Myocyte (in vitro differentiated cells): Measurements from ENCODE around the gene TNC. TPM values are rescaled to one million over a fixed set of nuclear protein-coding genes. Genes with fewer than 3 reads are reported as not detected.

ENCODE experiments used
- DNase-seq: peaks from one replicate; pipeline ENCODE4 v3.0.0-alpha.2; 2012; ENCODE audit warnings: low read depth
- total RNA-seq: library from RNA; depleted of rRNA; stranded (reverse); fragments of >200 nt; gene quantifications from 2 replicates; pipeline ENCODE4 v1.2.3, GENCODE V29; 2014

The TNC gene
- total RNA-seq, 1 donor from 2014 or later, result 6.0 TPM

DNA sequence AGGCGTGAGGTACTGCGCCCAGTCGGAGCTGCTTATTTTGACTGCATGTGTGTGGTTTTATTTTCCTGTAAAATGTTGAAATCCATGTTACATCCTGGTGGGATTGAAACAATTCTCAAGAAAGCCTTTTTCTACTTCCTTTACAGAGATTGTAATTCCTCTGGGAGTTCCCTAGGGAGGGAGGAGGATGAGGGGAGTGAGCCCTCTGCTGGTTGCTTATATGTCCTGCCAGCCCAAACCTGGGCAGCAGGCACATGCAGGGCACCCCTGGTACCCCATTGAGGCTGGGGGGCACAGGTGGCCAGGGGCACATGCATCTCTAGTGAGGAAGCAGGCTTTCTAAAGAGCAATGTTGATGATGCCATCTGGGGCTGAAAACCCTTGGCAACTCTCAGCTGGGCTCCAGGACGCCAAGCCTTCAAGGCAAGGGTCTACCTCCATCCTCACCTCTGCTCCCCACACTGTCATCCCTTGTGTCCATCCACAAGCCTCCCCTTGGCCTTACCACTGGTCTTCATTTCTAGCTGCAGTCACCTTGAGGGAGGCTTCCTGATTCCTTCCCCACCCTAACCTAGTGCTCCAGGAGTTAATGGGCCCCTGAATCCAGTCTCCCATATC, 102.8 kb downstream of the TNC start:
- DNase-seq, result peak; percentile 48

DNA sequence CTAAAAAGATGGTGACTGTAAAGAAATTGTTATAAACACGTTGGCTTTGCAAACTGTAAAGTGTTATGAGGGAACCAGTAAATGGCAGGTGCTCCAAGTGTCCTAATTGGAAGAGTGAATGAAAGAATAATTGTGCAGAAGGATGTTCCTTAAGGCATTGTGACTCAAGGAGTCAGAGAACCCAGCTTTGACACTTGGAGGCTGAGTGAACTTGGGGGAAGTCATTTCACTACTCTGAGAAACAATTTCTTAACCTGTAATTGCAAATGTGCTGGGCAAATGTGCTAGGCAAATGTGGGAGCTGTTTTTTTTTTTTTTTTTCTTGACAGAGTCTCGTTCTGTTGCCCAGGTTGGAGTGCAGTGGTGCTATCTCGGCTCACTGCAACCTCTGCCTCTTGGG, 103.5 kb downstream of the TNC start:
- DNase-seq, result no peak

DNA sequence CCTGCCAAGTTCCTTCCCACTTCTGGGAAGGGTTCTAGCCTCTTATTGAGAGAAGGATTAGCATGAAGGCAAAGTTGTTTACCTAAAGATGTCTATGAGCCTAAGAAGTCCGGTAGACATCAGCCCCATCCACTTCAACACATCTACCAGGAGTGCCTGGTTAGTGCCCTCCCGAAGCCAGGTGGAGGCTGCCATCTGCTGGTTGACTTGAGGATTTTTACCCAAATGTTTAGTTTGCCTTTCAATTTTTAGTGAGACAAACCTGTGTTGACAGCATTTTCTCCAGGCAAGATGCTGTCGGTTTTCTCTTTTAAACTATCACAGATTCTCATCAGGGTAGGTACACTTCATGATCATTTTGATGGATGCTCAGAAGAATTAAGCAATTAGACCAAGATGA, 104.0 kb downstream of the TNC start:
- DNase-seq, result peak; percentile 76

DNA sequence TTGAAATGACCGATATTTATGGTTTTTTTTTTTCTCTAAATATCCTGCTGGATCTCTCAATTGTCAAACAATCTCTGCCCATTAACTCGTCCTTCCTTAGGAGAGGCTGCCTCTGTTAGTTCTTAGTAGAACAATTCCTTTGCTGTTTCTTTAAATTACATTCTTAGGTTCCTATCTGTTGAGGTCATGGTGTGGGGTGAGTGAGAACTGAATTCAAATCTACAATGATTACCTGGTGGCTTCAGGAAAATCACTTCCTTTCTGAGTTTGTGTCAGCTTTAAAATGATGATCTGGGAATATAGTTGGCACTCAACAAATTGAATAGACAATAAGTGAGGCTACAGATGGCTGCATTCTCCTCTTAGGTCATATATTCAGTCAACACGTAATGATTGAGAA, 105.5 kb downstream of the TNC start:
- DNase-seq, result no peak

DNA sequence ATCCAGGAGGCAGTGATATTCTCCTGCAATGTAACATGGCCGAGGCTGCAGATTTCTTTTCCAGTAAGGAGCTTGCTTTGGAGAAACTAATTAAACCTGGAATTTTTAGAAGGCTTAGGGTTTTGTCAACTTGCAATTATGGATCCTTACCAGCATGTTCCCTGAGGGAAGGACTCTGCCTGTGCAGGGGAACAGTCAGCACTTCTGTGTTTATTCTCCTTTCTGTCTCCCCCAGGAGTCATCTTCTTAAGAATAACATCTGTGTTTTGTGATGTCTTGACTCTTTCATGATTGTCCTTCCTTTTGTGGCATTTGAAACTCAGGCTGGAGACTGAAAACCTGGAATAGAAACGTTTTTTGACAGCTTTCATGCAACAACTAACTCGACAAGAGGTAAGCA, 107.1 kb downstream of the TNC start:
- DNase-seq, result no peak

DNA sequence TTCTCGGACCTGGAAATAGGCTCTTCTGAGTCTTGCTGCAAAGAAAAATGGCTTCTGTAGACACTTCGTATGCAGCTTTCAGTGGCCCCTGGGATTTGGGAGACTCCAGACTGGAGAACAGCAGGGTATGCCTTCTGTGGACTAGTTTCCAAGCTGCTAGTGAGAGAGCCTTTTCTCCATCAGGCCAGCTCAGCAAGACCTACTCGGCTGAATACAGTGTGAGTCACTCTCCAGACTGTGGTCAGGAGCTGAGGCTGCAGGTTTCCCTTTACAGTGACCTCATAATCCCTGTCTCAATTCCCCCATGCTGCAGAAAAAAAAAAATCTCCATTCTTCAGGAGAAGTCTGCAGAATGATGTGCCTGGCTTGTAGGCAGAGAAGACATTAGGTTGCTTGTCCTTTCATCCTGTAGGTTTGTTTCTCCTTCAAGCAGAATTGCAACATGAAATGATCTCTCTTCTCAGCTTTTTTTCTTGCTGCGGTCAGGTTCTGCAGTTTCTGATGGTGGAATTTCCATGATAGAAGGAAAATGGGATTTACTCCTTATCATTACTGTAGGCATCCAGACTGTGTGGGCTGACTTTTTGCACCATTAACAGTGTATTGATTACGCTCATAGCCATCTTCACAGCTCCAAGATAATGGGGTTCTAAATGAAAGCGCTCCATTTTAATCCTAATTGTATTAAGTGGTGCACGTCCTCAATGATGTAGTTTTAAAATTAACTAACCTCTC, 109.3 kb downstream of the TNC start:
- DNase-seq, result peak; percentile 66

DNA sequence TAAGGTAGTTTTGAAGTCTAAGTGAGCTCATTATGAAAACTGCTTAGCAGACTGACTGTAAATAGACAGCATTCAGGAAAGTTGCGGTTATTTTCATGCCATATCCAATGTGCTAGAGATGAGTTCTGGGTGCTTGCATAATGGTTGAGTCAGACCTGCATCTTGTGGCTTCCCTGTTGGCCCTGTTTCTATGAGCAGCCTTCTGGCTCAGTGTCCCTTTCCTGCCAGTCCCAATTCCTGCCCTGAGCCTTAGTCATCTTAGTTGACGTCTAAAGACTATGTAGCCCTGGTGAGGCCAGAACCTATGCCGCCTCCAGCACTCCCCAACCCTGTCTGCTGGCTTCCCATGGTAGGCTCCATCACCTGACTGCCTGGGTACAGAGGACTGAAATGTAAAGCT, 111.3 kb downstream of the TNC start:
- DNase-seq, result peak; percentile 26

DNA sequence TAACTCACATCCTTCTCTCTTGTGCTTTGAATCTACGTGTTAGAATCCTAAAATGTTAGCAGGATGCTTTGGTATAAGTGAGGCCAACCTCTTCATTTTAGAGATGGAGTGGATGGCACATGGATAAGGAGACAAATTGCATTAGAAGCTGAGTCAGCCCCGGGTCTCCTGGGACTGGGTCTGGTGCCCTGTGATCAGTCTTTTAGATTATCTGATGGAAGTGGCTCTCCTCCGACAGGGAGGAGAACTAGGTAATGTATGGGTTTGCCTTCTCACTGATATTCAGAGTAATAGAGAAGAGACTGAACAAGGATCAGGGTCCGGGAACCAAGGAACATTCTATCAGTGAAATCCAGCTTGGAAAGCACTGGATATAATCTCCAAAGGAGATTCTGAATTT, 112.6 kb downstream of the TNC start:
- DNase-seq, result no peak

DNA sequence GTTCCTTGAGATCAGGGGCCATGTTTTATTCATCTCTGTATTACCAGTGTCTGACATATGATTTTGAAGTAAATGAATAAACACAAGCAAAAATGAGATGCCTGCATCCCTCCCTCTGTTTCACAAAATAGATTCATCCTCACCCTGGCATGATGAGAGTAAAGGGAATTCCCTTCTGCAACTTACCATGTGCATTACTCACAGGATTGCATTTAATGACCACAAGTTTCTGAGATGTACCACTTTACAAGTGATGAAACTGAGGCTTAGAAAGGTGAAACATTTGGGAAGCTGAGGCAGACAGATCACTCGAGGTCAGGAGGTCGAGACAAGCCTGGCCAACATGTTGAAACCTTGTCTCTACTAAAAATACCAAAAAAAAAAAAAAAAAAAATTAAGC, 113.4 kb downstream of the TNC start:
- DNase-seq, result no peak

DNA sequence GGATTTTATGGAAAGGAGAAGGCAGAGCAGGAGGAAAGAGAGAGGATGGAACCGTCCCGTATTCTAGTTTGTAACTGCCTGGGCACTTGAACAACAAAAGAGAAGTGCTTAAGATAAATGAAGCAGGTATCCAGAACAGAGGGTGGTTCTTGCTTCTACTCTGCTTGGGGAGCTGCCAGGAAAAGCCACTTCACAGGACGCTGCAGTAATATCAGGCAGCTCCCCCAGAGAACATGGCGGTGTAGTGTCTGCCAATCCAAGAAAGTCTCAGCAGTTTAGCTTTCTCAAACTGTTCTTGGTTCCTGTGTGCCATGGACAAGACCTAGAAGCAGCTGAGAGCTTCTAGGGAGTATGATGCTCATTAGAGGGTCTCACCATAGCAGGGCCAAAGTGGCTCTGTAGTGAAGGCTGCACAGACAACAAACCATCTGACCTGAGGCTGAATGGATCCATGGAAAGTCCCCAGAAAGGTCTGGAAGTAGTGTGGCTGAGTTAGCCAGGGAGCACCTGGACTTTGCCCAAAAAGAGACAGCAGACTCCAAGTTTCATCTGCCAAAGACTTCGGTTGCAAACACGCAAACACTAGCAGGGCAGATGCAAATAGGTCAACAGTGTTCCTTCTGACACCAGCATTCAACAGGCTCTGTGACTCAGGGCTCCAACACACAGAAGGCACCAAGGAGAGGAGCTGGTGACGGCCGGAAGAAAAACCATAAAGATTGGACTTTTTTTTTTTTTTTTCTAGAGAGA, 115.4 kb downstream of the TNC start:
- DNase-seq, result no peak

DNA sequence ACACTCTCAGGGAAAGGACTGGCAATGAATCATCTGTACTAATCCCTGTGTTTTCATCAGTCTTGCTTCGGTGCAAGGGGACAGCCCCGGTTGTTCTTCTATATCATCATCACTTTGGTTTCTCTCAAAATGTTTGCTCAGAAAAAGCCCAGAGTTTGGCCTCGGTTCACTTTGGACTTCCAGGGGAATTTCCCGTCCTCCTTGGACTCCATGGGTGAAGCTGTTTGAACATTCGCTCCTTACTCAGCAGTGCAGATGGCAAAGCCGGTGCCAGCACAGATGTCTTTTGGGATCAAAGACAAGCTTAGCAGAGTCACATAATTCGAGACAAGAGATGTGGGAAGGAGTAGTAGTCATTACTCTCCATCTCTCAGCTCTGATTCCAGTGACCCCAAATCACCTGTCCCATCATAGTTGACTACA, 117.7 kb downstream of the TNC start:
- DNase-seq, result peak; percentile 37

DNA sequence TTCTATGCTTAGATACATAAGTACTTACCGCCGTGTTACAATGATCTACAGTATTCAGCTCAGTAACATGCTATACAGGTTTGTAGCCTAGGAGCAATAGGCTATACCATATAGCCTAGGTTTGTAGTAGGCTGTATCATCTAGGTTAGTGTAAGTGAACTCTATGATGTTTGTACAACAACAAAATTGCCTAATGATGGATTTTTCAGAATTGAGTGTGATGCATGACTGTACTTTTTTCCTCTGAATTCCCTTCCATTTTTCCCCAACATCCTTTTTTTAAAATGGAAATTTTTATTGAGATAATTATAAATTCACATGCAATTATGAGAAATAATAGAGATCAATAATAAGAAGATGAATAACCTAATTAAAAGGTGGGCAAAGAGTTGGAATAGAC, 119.6 kb downstream of the TNC start:
- no peak for DNase-seq

DNA sequence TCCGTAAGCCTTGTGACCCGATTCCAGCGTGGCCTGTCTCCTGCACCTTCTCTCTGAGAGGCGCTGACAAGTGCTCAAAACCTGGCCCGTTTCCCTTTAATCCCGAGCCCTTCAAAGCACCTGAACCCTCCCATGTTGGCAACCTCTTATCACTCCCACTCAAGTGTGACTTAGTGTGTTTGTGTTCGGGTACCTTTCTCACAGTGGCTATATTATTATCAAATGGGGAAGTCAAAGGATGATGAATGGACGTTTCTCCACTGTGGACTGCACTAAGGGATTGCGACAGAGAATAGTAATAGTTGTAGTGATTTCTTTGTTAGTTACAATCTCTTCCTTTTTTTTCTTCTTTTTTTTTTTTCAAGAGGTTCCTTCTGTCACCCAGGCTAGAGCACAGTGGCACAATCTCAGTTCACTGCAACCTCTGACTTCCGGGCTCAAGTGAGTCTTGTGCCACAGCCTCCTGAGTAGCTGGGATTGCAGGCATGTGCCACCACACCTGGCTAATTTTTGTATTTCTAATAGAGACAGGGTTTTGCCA, 122.2 kb downstream of the TNC start:
- no peak for DNase-seq

DNA sequence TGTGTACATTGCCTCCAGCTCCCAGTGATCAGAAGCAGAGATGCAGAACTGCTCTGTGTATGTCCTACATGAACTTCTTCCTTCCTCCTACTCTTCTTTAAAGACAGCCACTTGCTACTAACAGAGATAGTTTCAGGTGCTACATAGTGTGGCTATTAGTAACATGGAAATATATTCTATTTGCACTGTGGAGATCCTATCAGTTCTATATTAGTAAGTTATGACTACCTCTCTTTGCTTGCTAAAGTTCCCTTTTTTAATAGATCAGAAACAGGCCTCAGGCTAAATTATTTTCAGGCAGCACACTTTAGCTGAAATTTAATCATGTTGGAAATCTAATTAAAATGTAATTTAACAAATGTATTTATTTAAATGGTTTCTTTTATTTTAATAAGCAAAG, 123.2 kb downstream of the TNC start:
- DNase-seq, result no peak

DNA sequence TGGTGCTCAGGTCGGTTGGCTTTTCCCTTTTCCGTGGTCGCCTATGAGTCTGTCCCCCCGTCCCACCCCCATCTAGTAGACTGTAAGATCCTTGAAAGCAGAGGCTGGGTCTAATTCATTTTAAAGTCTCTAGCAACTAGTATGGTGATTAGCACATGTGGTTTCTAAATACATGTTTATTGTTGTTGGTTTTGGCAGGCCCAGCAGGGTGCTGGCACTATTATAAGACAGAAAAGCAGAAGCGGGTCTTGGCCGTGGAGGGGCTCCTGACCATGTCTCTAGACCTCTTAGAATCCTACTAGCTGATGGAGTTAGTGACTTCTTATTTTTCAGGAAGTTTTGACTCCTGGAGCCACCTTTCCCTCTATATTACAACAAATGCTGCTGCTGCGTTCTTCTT, 126.1 kb downstream of the TNC start:
- DNase-seq, result no peak

DNA sequence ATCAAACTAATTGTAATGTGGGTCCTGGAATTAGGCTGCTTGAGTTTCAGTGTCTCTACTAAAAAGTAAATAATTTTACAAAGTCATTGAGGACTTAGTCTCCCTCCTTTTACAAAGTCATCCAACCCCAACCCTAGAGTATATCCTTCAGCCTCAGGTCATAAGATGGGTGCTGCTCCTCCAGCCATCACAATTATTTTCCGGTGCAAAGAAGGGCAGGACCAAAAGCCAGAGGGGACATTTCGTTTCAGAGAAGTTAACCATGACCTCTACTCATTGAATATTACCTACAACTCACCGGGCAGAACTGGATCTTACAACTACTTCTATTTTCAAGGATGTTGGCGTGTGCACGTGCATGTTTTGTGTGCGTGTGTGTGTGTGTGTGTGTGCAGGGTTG, 127.1 kb downstream of the TNC start:
- no peak for DNase-seq

DNA sequence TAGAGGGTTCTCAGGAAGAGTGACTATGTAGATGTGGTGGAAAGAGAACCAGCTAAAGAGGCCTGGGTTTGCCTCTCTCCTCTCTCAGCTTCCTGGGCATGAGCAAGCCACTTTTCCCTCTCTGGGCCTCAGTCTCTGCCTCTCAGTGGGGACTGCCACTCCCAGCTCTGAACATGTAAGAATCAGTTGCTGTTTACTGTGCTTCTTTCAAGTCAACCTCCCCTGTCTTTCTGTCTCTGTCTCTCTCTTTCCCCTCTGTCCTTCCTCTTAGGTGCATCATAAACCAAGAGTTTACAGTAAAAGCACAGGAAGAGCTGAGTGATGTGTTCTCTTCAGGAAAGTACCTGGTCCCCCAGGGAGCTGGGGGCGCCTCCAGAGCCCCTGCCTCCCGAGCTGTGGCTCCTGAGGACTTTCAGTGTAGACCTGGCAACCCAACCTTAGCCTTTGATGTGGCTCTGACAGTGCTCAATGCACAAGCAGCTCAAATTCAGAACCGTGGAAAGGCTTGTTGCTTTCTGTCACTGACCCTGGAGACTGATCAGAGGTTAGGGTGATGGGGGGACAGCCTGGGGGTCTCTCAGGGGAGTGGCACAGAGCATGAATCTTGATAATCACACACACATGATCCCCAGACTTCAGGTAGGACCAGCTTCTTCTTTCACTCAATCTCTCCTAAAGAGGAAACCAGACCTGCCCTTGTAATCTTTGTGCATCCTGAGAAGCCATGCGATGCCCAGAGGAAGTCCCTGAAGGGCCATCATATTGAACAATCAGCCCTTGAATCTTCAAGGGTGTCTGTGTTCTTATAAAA, 128.2 kb downstream of the TNC start:
- DNase-seq, result no peak

DNA sequence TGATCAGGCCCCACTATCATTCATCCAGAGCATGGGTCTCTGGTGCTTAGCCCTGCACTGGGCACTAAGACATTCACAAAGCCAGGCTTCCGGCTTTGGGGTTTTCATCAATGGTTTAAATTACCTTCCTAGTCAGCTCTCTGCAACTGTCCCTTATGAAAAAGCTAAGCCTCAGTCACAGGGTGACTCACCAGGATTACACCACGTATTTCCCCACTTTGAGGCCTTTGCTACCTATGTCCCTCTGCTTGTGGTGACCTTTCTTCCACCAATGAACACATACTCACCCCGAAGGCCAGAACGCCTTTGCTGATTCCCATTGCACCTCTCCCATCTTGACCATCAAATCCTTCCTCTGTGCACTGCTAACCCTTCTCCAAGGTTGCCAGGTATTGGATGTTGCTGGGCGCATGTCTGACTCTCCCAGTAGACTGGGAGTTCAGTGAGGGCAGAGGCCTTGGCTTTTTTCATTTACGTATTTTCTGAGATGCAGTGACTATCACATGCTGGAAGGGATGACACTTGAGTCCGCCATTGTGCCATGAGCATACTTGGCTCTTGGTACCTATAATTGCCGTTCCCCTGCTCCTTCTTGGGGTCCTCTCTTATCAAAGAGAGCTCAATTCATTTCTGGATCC, 128.9 kb downstream of the TNC start:
- DNase-seq, result no peak

DNA sequence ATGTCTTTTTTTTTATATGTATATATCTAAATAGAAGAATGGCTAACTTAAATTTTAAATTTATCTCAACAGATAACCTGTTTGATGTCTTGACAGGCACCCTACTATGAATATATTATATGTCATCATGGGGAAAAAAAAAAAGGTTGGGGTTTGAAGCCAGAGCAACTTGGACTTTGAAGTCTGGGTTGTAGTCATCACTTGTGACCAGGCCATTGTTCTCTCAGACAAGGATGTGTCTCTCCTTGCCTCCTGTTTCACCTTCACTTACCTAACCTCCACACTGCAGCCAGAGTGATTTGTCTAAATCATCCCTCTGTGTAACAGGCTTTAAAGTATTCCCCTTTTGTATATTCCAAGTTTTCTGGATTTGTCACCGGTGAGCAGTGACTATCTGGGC, 130.8 kb downstream of the TNC start:
- DNase-seq, result no peak

DNA sequence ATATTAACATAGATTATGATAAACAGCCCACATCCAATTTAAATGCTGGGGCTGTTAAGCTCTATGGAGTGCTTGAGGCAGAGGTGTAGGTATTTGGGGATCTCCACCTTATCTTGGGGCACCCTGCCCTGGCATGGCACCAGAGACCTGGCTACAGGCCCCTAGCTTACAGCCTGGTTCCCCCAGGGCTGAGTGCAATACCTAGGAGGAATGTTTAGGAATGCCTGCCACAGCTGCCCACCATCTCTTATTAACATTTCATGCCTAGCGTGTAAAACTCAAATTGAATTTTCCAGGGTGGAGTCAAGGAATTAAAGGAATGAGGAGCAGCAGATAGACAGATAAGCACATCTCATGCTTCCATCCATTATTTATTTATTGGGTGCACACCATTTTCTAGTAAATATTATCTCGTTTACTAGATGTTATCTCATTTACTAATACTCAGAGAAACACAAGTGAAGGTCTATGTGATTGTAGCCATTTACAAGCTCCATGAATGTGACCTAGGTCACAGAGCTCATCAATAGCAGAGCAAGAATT, 131.9 kb downstream of the TNC start:
- DNase-seq, result no peak

DNA sequence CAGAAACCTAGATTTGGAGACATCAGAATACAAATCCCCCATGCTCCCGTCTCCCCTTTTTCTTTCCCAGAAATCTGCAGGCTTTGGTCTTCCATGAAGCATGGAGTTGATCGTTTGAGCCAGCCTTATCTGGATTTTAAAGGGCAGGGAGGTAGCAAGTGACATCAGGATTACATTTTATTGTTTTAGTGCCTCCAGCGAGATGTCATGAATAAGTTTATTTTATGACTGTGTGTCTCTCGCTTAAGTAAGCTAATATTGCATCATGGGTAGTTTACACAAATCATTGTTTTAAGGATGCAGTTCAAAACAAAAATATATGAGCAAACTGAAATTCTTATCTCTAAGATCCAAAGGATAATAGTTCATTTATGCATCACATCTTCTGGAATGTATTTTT, 136.9 kb downstream of the TNC start:
- no peak for DNase-seq
